ENCODE measurements around the gene BACH2. TPM values are rescaled to one million over a fixed set of nuclear protein-coding genes. Genes with fewer than 3 reads are reported as not detected.

BACH2 gene
- total and polyA plus RNA-seq, 2 of the 8 experiments (the other 6 are each of a cell fraction or from before 2014, with no cell fraction given) = 1.9 to 5.9 TPM

GRCh38 chr6:90229331-90230010 lies 67.2 kb downstream of the BACH2 start:
- Histone ChIP-seq H3K23ac (ENCODE audit: insufficient read length) (no peak overlapping the region), H3K4ac (replicated peaks; ENCODE audit: insufficient read length, low read depth, low read length) (no peak overlapping the region), H2BK20ac (ENCODE audit: low read length) (no peak overlapping the region), H3K9me3 (ENCODE audit: insufficient read depth in 2 of 2, low read depth in 1 of 2, low read length in 1 of 2) (no peaks in the 10 kb centered on the region), H4K8ac (ENCODE audit: extremely low read depth, insufficient read depth, low read length) (no peak overlapping the region), H3K36me3 (ENCODE audit: control insufficient read depth in 2 of 4, insufficient read depth in 4 of 4, low read length in 3 of 4) (no peaks in the 10 kb centered on the region), H2AFZ (ENCODE audit: low read length) (no peak overlapping the region), H4K20me1 (replicated peaks in 1 of 2; ENCODE audit: control insufficient read depth in 1 of 2, insufficient read depth in 2 of 2, low read length in 2 of 2) (no peaks in the 10 kb centered on the region), H3K4me1 (replicated peaks in 1 of 4; ENCODE audit: control insufficient read depth in 3 of 4, insufficient read depth in 4 of 4, low read length in 3 of 4) (peaks cover 0 to 3% (median 1%) of the 10 kb centered on the region in 4 experiments; a peak in 2 of 7 replicates), H2BK12ac (ENCODE audit: low read depth, low read length) (no peak overlapping the region), H3K14ac (ENCODE audit: insufficient read length) (no peak overlapping the region), H2BK120ac (replicated peaks; ENCODE audit: low read depth, low read length) (no peak overlapping the region), H3K4me3 (ENCODE audit: extremely low read depth in 1 of 4, insufficient read depth in 2 of 4, low read depth in 3 of 4, low read length in 4 of 4) (no peak overlapping the region), H4K91ac (replicated peaks; ENCODE audit: insufficient read length, low read length) (no peak overlapping the region), H3K56ac (replicated peaks; ENCODE audit: insufficient read length, low read depth, low read length) (no peak overlapping the region), H3K27ac (ENCODE audit: low read depth, low read length) (no peak overlapping the region), H2BK15ac (ENCODE audit: low read length) (no peak overlapping the region), H3K27me3 (replicated peaks in 1 of 4; ENCODE audit: control insufficient read depth in 3 of 4, extremely low read depth in 1 of 4, insufficient read depth in 3 of 4, low read length in 3 of 4) (no peaks in the 10 kb centered on the region), H3K79me2 (ENCODE audit: control insufficient read depth in 1 of 2, insufficient read depth in 2 of 2, low read length in 2 of 2) (no peaks in the 10 kb centered on the region), H3K79me1 (ENCODE audit: low read depth, low read length) (no peaks in the 10 kb centered on the region), H3K9ac (replicated peaks in 1 of 4; ENCODE audit: extremely low read depth in 1 of 4, low read depth in 3 of 4, low read length in 3 of 4) (no peak overlapping the region), H3K18ac (ENCODE audit: extremely low read depth, low read length) (no peak overlapping the region), H2AK5ac (ENCODE audit: low read depth, low read length) (no peak overlapping the region), H4K5ac (ENCODE audit: insufficient read length, low read depth, low read length) (no peak overlapping the region), H3K4me2 (ENCODE audit: insufficient read depth in 1 of 2, low read depth in 2 of 2, low read length in 2 of 2) (no peak overlapping the region), H2BK5ac (ENCODE audit: low read depth, low read length) (no peak overlapping the region), H3K23me2 (ENCODE audit: low read depth, low read length) (no peaks in the 10 kb centered on the region)
- no peak for TF ChIP-seq YY1 (IDR thresholded peaks at IDR 0.05; ENCODE audit: low read depth, low read length)
- no peak for TF ChIP-seq EP300 (IDR thresholded peaks at IDR 0.05; ENCODE audit: borderline replicate concordance in 1 of 2, low read depth in 2 of 2, low read length in 2 of 2)
- no peak for TF ChIP-seq SP1 (IDR thresholded peaks at IDR 0.05; ENCODE audit: low read depth, low read length)
- no peak for TF ChIP-seq RBBP5 (IDR thresholded peaks at IDR 0.05; ENCODE audit: borderline replicate concordance, low read depth, low read length)
- no peak for TF ChIP-seq TAF7 (optimal IDR thresholded peaks at IDR 0.05; ENCODE audit: borderline replicate concordance, low read depth, low read length)
- no peak for TF ChIP-seq MAFK (IDR thresholded peaks at IDR 0.05; ENCODE audit: low read depth, low read length)
- no peak for TF ChIP-seq CHD1 (IDR thresholded peaks at IDR 0.05; ENCODE audit: low read depth, low read length)
- no peak for TF ChIP-seq SP2 (IDR thresholded peaks at IDR 0.05; ENCODE audit: low read length)
- no peak for TF ChIP-seq ATF3 (IDR thresholded peaks at IDR 0.05; ENCODE audit: insufficient read depth, low read depth, low read length)
- no peak for TF ChIP-seq CREB1 (IDR thresholded peaks at IDR 0.05)
- CTCF ChIA-PET (ENCODE audit: partially characterized antibody) = interaction anchor here (0.9 kb wide), 1 partner anchor 289 kb away, joined by 3 read pairs; no protein-coding TSS in a partner anchor
- FAIRE-seq = no peak
- POLR2A ChIA-PET (ENCODE audit: partially characterized antibody) = no interaction called here
- WGBS, 2 experiments (ENCODE audit: extremely low coverage in 1 of 2, insufficient coverage in 1 of 2, insufficient read length in 1 of 2, insufficient replicate concordance in 2 of 2, low coverage in 1 of 2, low lambda C conversion rate in 2 of 2, missing lambda C conversion rate in 1 of 2) = 94% methylated on average over 9 of the region's 10 CpGs; no CpG with 5 or more reads in 1 of the 2 experiments
- no peak for DNase-seq (ENCODE audit: low read depth in 1 of 2, low spot score in 2 of 2)
